Retinal pigment epithelial cell (primary cell): ENCODE measurements around the gene CHKA.

Experiments
- DNase-seq: peaks from one replicate; pipeline ENCODE4 v3.0.0-alpha.2; 2010; ENCODE audit warnings: low read depth
- H3K4me3 ChIP-seq: 2 replicates; pipeline ENCODE4 v1.5.1; 2011; ENCODE audit warnings: mild to moderate bottlenecking, low read length, control low read depth, moderate library complexity
- CTCF ChIP-seq: conservative IDR thresholded peaks from 2 replicates; pipeline ENCODE4 v1.5.1; 2011; ENCODE audit warnings: low read depth, low read length, control low read depth, inconsistent platforms

Gene CHKA

GRCh38 chr11:68028802-68029545, 92.2 kb downstream of the CHKA start:
- H3K4me3 ChIP-seq, result no peak overlapping the region
- DNase-seq, result no peak
- no peak for TF ChIP-seq CTCF

- no peak for TF ChIP-seq CTCF
- H3K4me3 ChIP-seq, result no peak overlapping the region
- no peak for DNase-seq
Observed at GRCh38 chr11:68027667-68028066, 93.5 kb downstream of the CHKA start.

GRCh38 chr11:68026391-68027105, 94.6 kb downstream of the CHKA start:
- DNase-seq, result no peak
- TF ChIP-seq CTCF, result no peak
- H3K4me3 ChIP-seq, result no peak overlapping the region

- no peak for TF ChIP-seq CTCF
- DNase-seq, result no peak
- no peak overlapping the region for H3K4me3 ChIP-seq
Observed at GRCh38 chr11:68025047-68025446, 96.1 kb downstream of the CHKA start.

- no peak for TF ChIP-seq CTCF
- DNase-seq, result no peak
- H3K4me3 ChIP-seq, result no peak overlapping the region
Observed at GRCh38 chr11:68024508-68024907, 96.7 kb downstream of the CHKA start.

- H3K4me3 ChIP-seq, result no peak overlapping the region
- TF ChIP-seq CTCF, result no peak
- no peak for DNase-seq
Observed at GRCh38 chr11:68022531-68022930, 98.7 kb downstream of the CHKA start.
